DND-41 (cell line): ENCODE measurements around the gene SLC9A4.

Experiments
- CTCF ChIP-seq: IDR thresholded peaks from 2 replicates; pipeline ENCODE4 v1.5.1; 2012; ENCODE audit warnings: borderline replicate concordance, low read length, moderate library complexity, mild to moderate bottlenecking; ENCODE audit not compliant: poor library complexity, severe bottlenecking; ENCODE audit errors: extremely low read depth
- EZH2 ChIP-seq: IDR thresholded peaks from 3 replicates; pipeline ENCODE4 v1.6.1; 2012; ENCODE audit warnings: borderline replicate concordance, low read depth, mild to moderate bottlenecking, moderate library complexity, low read length, inconsistent platforms; ENCODE audit not compliant: severe bottlenecking

GRCh38 chr2:102489646-102490045 lies 16.6 kb downstream of the SLC9A4 start:
- TF ChIP-seq CTCF (no peak), EZH2 (no peak)
